Activated naive CD4-positive, alpha-beta T cell treated with anti-CD3 and anti-CD28 coated beads, Interleukin-2, amount 10 ng/mL, durations not matched to agents 7 days and 5 days (primary cell): ENCODE data around the gene OMP.

Experiments
- CTCF ChIA-PET: fragments of 350-600 bp; sonication (Branson Sonifier 250); formaldehyde crosslinking; loops from one replicate; lab custom pipeline; 2021; ENCODE audit warnings: antibody characterized with exemption; lab: Charles Lee
- DNase-seq: peaks from one replicate; pipeline ENCODE4 v3.0.0-alpha.2; 2020
- H3K27ac Mint-ChIP-seq: one replicate; pipeline ENCODE4 v1.8.0; 2021; ENCODE audit warnings: mild to moderate bottlenecking, moderate library complexity, mixed read lengths
- H3K27me3 Mint-ChIP-seq: one replicate; pipeline ENCODE4 v1.8.0; 2021; ENCODE audit warnings: mild to moderate bottlenecking, mixed read lengths
- H3K36me3 Mint-ChIP-seq: one replicate; pipeline ENCODE4 v1.8.0; 2021; ENCODE audit warnings: mixed read lengths
- H3K4me1 Mint-ChIP-seq: one replicate; pipeline ENCODE4 v1.8.0; 2021; ENCODE audit warnings: mixed read lengths
- H3K4me3 Mint-ChIP-seq: one replicate; pipeline ENCODE4 v1.8.0; 2021; ENCODE audit warnings: mild to moderate bottlenecking, moderate library complexity, mixed read lengths
- H3K9me3 Mint-ChIP-seq: one replicate; pipeline ENCODE4 v1.8.0; 2021; ENCODE audit warnings: mixed read lengths

The OMP gene

GRCh38 chr11:77129842-77130756 lies 27.5 kb downstream of the OMP start:
- H3K36me3 Mint-ChIP-seq = no peaks in the 10 kb centered on the region
- no peak overlapping the region for H3K4me3 Mint-ChIP-seq
- DNase-seq = no peak
- H3K27ac Mint-ChIP-seq = no peak overlapping the region
- H3K27me3 Mint-ChIP-seq = peaks cover 34% of the 10 kb centered on the region
- CTCF ChIA-PET = interaction anchor here (0.5 to 3.1 kb wide), 5 partner anchors 44 to 489 kb away, joined by 3 to 15 read pairs (median 4); no protein-coding TSS in a partner anchor
- peaks cover 9% of the 10 kb centered on the region for H3K4me1 Mint-ChIP-seq
- H3K9me3 Mint-ChIP-seq = no peaks in the 10 kb centered on the region

- no peak overlapping the region for H3K4me3 Mint-ChIP-seq
- DNase-seq = no peak
- no peak overlapping the region for H3K27ac Mint-ChIP-seq
These were observed 28.3 kb downstream of the OMP start for GRCh38 chr11:77130763-77131513.

GRCh38 chr11:77131560-77131959 lies 28.9 kb downstream of the OMP start:
- Mint-ChIP-seq H3K36me3 (no peaks in the 10 kb centered on the region), H3K27me3 (peaks cover 33% of the 10 kb centered on the region), H3K4me3 (no peak overlapping the region), H3K4me1 (peaks cover 5% of the 10 kb centered on the region), H3K27ac (no peak overlapping the region), H3K9me3 (no peaks in the 10 kb centered on the region)
- DNase-seq = no peak
- CTCF ChIA-PET = interaction anchor here (0.8 to 3.1 kb wide), 3 partner anchors 17 to 57 kb away, joined by 3 to 15 read pairs (median 3); no protein-coding TSS in a partner anchor

More at GRCh38 chr11:77130763-77131513, 28.3 kb downstream of the OMP start:
- CTCF ChIA-PET = interaction anchor here (0.5 to 3.1 kb wide), 5 partner anchors 18 to 417 kb away, joined by 3 to 15 read pairs (median 3); no protein-coding TSS in a partner anchor
- Mint-ChIP-seq H3K9me3 (no peaks in the 10 kb centered on the region), H3K27me3 (peaks cover 34% of the 10 kb centered on the region), H3K4me1 (peaks cover 9% of the 10 kb centered on the region), H3K36me3 (no peaks in the 10 kb centered on the region)

- no peaks in the 10 kb centered on the region for H3K36me3 Mint-ChIP-seq
- no peaks in the 10 kb centered on the region for H3K4me1 Mint-ChIP-seq
- no peak overlapping the region for H3K27ac Mint-ChIP-seq
- no peak overlapping the region for H3K4me3 Mint-ChIP-seq
- DNase-seq = no peak
- no peaks in the 10 kb centered on the region for H3K9me3 Mint-ChIP-seq
- peaks cover 49% of the 10 kb centered on the region for H3K27me3 Mint-ChIP-seq
- CTCF ChIA-PET = interaction anchor here (1.4 kb wide), 1 partner anchor 8 kb away, joined by 3 read pairs; no protein-coding TSS in a partner anchor
These were observed 32.4 kb downstream of the OMP start for GRCh38 chr11:77135069-77135468.

- no peaks in the 10 kb centered on the region for H3K36me3 Mint-ChIP-seq
- H3K4me3 Mint-ChIP-seq = no peak overlapping the region
- no peak for DNase-seq
- peaks cover 55% of the 10 kb centered on the region for H3K27me3 Mint-ChIP-seq
- no peaks in the 10 kb centered on the region for H3K4me1 Mint-ChIP-seq
- CTCF ChIA-PET = interaction anchor here (0.9 to 1.4 kb wide), 3 partner anchors 9 to 10 kb away, joined by 3 to 5 read pairs (median 3); no protein-coding TSS in a partner anchor
- H3K9me3 Mint-ChIP-seq = no peaks in the 10 kb centered on the region
- H3K27ac Mint-ChIP-seq = no peak overlapping the region
These were observed 33.4 kb downstream of the OMP start for GRCh38 chr11:77136074-77136473.

GRCh38 chr11:77136784-77137420 lies 34.3 kb downstream of the OMP start:
- CTCF ChIA-PET = interaction anchor here (0.6 to 1.0 kb wide), 3 partner anchors 10 to 39 kb away, joined by 3 to 5 read pairs (median 3); no protein-coding TSS in a partner anchor
- no peaks in the 10 kb centered on the region for H3K36me3 Mint-ChIP-seq

GRCh38 chr11:77137421-77137820 lies 34.8 kb downstream of the OMP start:
- no peaks in the 10 kb centered on the region for H3K36me3 Mint-ChIP-seq
- CTCF ChIA-PET = interaction anchor here (1.0 kb wide), 1 partner anchor 10 kb away, joined by 5 read pairs; no protein-coding TSS in a partner anchor
- H3K4me1 Mint-ChIP-seq = peaks cover 8% of the 10 kb centered on the region
- H3K9me3 Mint-ChIP-seq = no peaks in the 10 kb centered on the region
- DNase-seq = no peak
- no peak overlapping the region for H3K4me3 Mint-ChIP-seq
- H3K27ac Mint-ChIP-seq = no peak overlapping the region
- H3K27me3 Mint-ChIP-seq = peaks cover 56% of the 10 kb centered on the region

More at GRCh38 chr11:77136784-77137420, 34.3 kb downstream of the OMP start:
- no peaks in the 10 kb centered on the region for H3K9me3 Mint-ChIP-seq
- no peak for DNase-seq
- H3K27me3 Mint-ChIP-seq = peaks cover 54% of the 10 kb centered on the region
- peaks cover 3% of the 10 kb centered on the region for H3K4me1 Mint-ChIP-seq
- no peak overlapping the region for H3K4me3 Mint-ChIP-seq
- no peak overlapping the region for H3K27ac Mint-ChIP-seq

- no peak for DNase-seq
These were observed 35.5 kb downstream of the OMP start for GRCh38 chr11:77138106-77138649.

GRCh38 chr11:77139201-77139600 lies 36.6 kb downstream of the OMP start:
- Mint-ChIP-seq H3K36me3 (no peaks in the 10 kb centered on the region), H3K27me3 (peaks cover 60% of the 10 kb centered on the region), H3K4me1 (peaks cover 11% of the 10 kb centered on the region), H3K9me3 (no peaks in the 10 kb centered on the region), H3K27ac (no peak overlapping the region), H3K4me3 (no peak overlapping the region)
- CTCF ChIA-PET = interaction anchor here (1.0 to 3.9 kb wide), 3 partner anchors 12 to 23 kb away, joined by 3 to 20 read pairs (median 4); partner anchors contain the start of gene MYO7A
- no peak for DNase-seq

More at GRCh38 chr11:77138106-77138649, 35.5 kb downstream of the OMP start:
- H3K27me3 Mint-ChIP-seq = peaks cover 54% of the 10 kb centered on the region
- H3K27ac Mint-ChIP-seq = no peak overlapping the region
- CTCF ChIA-PET = interaction anchor here (3.9 kb wide), 1 partner anchor 11 kb away, joined by 20 read pairs; the partner anchor contains the start of gene MYO7A
- H3K4me1 Mint-ChIP-seq = peaks cover 11% of the 10 kb centered on the region
- H3K4me3 Mint-ChIP-seq = no peak overlapping the region
- no peaks in the 10 kb centered on the region for H3K9me3 Mint-ChIP-seq
- no peaks in the 10 kb centered on the region for H3K36me3 Mint-ChIP-seq

- H3K36me3 Mint-ChIP-seq = no peaks in the 10 kb centered on the region
- H3K4me1 Mint-ChIP-seq = peaks cover 11% of the 10 kb centered on the region
- DNase-seq = no peak
- no peak overlapping the region for H3K4me3 Mint-ChIP-seq
- CTCF ChIA-PET = interaction anchor here (1.0 to 3.9 kb wide), 2 partner anchors 13 to 21 kb away, joined by 3 to 20 read pairs; partner anchors contain the start of gene MYO7A
- peaks cover 68% of the 10 kb centered on the region for H3K27me3 Mint-ChIP-seq
- H3K9me3 Mint-ChIP-seq = no peaks in the 10 kb centered on the region
- no peak overlapping the region for H3K27ac Mint-ChIP-seq
These were observed 37.7 kb downstream of the OMP start for GRCh38 chr11:77140231-77140851.

- Mint-ChIP-seq H3K9me3 (no peaks in the 10 kb centered on the region), H3K27me3 (peaks cover 75% of the 10 kb centered on the region), H3K4me1 (peaks cover 11% of the 10 kb centered on the region), H3K36me3 (no peaks in the 10 kb centered on the region), H3K4me3 (no peak overlapping the region), H3K27ac (no peak overlapping the region)
- no peak for DNase-seq
- CTCF ChIA-PET = interaction anchor here (3.9 kb wide), 1 partner anchor 14 kb away, joined by 20 read pairs; the partner anchor contains the start of gene MYO7A
These were observed 38.4 kb downstream of the OMP start for GRCh38 chr11:77141034-77141433.

GRCh38 chr11:77141475-77141874 lies 38.8 kb downstream of the OMP start:
- Mint-ChIP-seq H3K36me3 (no peaks in the 10 kb centered on the region), H3K9me3 (no peaks in the 10 kb centered on the region), H3K27me3 (peaks cover 75% of the 10 kb centered on the region), H3K27ac (no peak overlapping the region), H3K4me3 (no peak overlapping the region), H3K4me1 (peaks cover 11% of the 10 kb centered on the region)
- DNase-seq = no peak
- CTCF ChIA-PET = interaction anchor here (3.9 kb wide), 1 partner anchor 14 kb away, joined by 20 read pairs; the partner anchor contains the start of gene MYO7A
